Neural progenitor cell (in vitro differentiated cells): Measurements from ENCODE around the gene EXOSC7. TPM values are rescaled to one million over a fixed set of nuclear protein-coding genes. Genes with fewer than 3 reads are reported as not detected.
"Not testable (repeated sequence)": the region's sequence is repeated elsewhere in the genome, so short reads cannot be mapped to it uniquely, and the experiment has no call there.

Experiments
- DNase-seq: peaks from one replicate; pipeline ENCODE4 v3.0.0-alpha.2; 2016; ENCODE audit warnings: low spot score
- H2AFZ ChIP-seq: fragments of 200-600 bp; sonication (generic); replicated peaks from 2 replicates; pipeline ENCODE4 v1.6.1; 2016; ENCODE audit warnings: antibody characterized with exemption
- H3F3A ChIP-seq: fragments of 200-600 bp; sonication (generic); 2 replicates; pipeline ENCODE4 v1.6.1; 2016; ENCODE audit warnings: antibody characterized with exemption, low read depth
- H3K27ac ChIP-seq: fragments of 200-600 bp; sonication (generic); 2 replicates; pipeline ENCODE4 v1.5.1; 2016; ENCODE audit warnings: mild to moderate bottlenecking
- H3K27me3 ChIP-seq: fragments of 200-600 bp; sonication (generic); 2 replicates; pipeline ENCODE4 v1.6.1; 2016; ENCODE audit warnings: mild to moderate bottlenecking, moderate library complexity
- H3K36me3 ChIP-seq: fragments of 200-600 bp; sonication (generic); 2 replicates; pipeline ENCODE4 v1.5.1; 2016
- H3K4me1 ChIP-seq: fragments of 200-600 bp; sonication (generic); 2 replicates; pipeline ENCODE4 v1.6.1; 2016; ENCODE audit warnings: mixed run types
- H3K4me2 ChIP-seq: fragments of 200-600 bp; sonication (generic); 2 replicates; pipeline ENCODE4 v1.6.1; 2016
- H3K4me3 ChIP-seq: fragments of 200-600 bp; sonication (generic); 2 replicates; pipeline ENCODE4 v1.5.1; 2016
- H3K79me2 ChIP-seq: fragments of 200-600 bp; sonication (generic); 2 replicates; pipeline ENCODE4 v1.6.1; 2016; ENCODE audit warnings: low read depth
- H3K9ac ChIP-seq: fragments of 200-600 bp; sonication (generic); 2 replicates; pipeline ENCODE4 v1.6.1; 2016
- H3K9me3 ChIP-seq: fragments of 200-600 bp; sonication (generic); 2 replicates; pipeline ENCODE4 v1.5.1; 2016; ENCODE audit warnings: low read depth
- H4K20me1 ChIP-seq: fragments of 200-600 bp; sonication (generic); 2 replicates; pipeline ENCODE4 v1.6.1; 2016; ENCODE audit warnings: low read depth
- H3K27ac Mint-ChIP-seq: 3 replicates; pipeline ENCODE4 v1.8.0; 2021; ENCODE audit warnings: mixed read lengths
- H3K27me3 Mint-ChIP-seq: 2 replicates; pipeline ENCODE4 v1.8.0; 2022; ENCODE audit warnings: low read depth, mild to moderate bottlenecking, inconsistent platforms, moderate library complexity, mixed read lengths; ENCODE audit not compliant: insufficient read depth
- H3K36me3 Mint-ChIP-seq: 3 replicates; pipeline ENCODE4 v1.8.0; 2021; ENCODE audit warnings: mixed read lengths
- H3K4me1 Mint-ChIP-seq: 3 replicates; pipeline ENCODE4 v1.8.0; 2021; ENCODE audit warnings: mixed read lengths
- H3K4me3 Mint-ChIP-seq: 3 replicates; pipeline ENCODE4 v1.8.0; 2021; ENCODE audit warnings: mild to moderate bottlenecking, moderate library complexity, mixed read lengths
- H3K9me3 Mint-ChIP-seq: 3 replicates; pipeline ENCODE4 v1.8.0; 2020; ENCODE audit warnings: mixed read lengths
- CTCF ChIP-seq: fragments of 200-600 bp; sonication (generic); IDR thresholded peaks from 2 replicates; pipeline ENCODE4 v1.5.1; 2017; ENCODE audit warnings: antibody characterized with exemption, mild to moderate bottlenecking
- EZH2 ChIP-seq: fragments of 200-600 bp; sonication (generic); IDR thresholded peaks from 2 replicates; pipeline ENCODE4 v1.6.1; 2017; ENCODE audit warnings: antibody characterized with exemption, mild to moderate bottlenecking, moderate library complexity
- EZH2phosphoT487 ChIP-seq: fragments of 200-600 bp; sonication (generic); IDR thresholded peaks from 2 replicates; pipeline ENCODE4 v1.6.1; 2017; ENCODE audit warnings: antibody characterized with exemption
- total RNA-seq: library from RNA; depleted of rRNA; stranded (reverse); fragments of >200 nt; gene quantifications from 2 replicates; pipeline ENCODE4 v1.2.3, GENCODE V29; 2015; ENCODE audit warnings: low replicate concordance

Gene EXOSC7
- total RNA-seq, 1 donor from 2014 or later = 88.7 TPM

- H3K36me3 ChIP-seq = no peaks in the 10 kb centered on the region
- H2AFZ ChIP-seq = no peak overlapping the region
- Mint-ChIP-seq H3K27me3 (no peaks in the 10 kb centered on the region), H3K9me3 (peaks cover 2% of the 10 kb centered on the region), H3K36me3 (peaks cover 16% of the 10 kb centered on the region), H3K4me1 (no peaks in the 10 kb centered on the region), H3K4me3 (no peak overlapping the region), H3K27ac (no peak overlapping the region)
- H3K9me3 ChIP-seq = no peaks in the 10 kb centered on the region
- no peaks in the 10 kb centered on the region for H3F3A ChIP-seq
- H3K4me2 ChIP-seq = no peak overlapping the region
- H4K20me1 ChIP-seq = peaks cover 44% of the 10 kb centered on the region
- DNase-seq = no peak
- H3K27me3 ChIP-seq = no peaks in the 10 kb centered on the region
- TF ChIP-seq EZH2 (no peak), EZH2phosphoT487 (no peak), CTCF (no peak)
- H3K4me3 ChIP-seq = no peak overlapping the region
- peaks cover 99% of the 10 kb centered on the region for H3K79me2 ChIP-seq
- no peak overlapping the region for H3K9ac ChIP-seq
- no peak overlapping the region for H3K27ac ChIP-seq
- H3K4me1 ChIP-seq = no peaks in the 10 kb centered on the region
Measured at GRCh38 chr3:44984335-44984734, 8.3 kb downstream of the EXOSC7 start.

DNA sequence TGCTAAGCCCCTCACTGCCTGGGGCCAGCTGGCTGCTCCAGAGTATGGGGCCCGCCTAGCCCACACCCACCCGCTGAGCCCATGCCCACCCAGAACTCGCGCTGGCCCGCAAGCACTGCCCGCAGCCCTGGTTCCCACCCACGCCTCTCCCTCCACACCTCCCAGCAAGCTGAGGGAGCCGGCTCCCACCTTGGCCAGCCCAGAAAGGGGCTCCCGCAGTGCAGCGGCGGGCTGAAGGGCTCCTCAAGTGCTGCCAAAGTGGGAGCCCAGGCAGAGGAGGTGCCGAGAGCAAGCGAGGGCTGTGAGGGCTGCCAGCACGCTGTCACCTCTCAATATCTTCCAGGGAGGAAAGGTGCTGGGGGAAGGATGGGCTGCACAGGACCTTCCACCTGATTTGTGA lies 10.3 kb downstream of the EXOSC7 start:
- not testable (repeated sequence) for H3K9me3 ChIP-seq, H3K27me3 ChIP-seq, H3K9me3 Mint-ChIP-seq, H3K27ac Mint-ChIP-seq, H3K9ac ChIP-seq, H3K27ac ChIP-seq, H3K4me1 Mint-ChIP-seq, H2AFZ ChIP-seq, H3F3A ChIP-seq, H3K4me1 ChIP-seq, H3K36me3 ChIP-seq, H3K4me2 ChIP-seq, H3K4me3 ChIP-seq, H3K27me3 Mint-ChIP-seq, DNase-seq, H3K4me3 Mint-ChIP-seq
- Histone ChIP-seq H4K20me1 (peaks cover 33% of the 10 kb centered on the region), H3K79me2 (peaks cover 86% of the 10 kb centered on the region)
- H3K36me3 Mint-ChIP-seq = peaks cover 17% of the 10 kb centered on the region

GRCh38 chr3:44987332-44987731 lies 11.3 kb downstream of the EXOSC7 start:
- H3K4me2 ChIP-seq = no peak overlapping the region

GRCh38 chr3:44988073-44988472 lies 12.0 kb downstream of the EXOSC7 start:
- H4K20me1 ChIP-seq = peaks cover 19% of the 10 kb centered on the region
- no peaks in the 10 kb centered on the region for H3K36me3 ChIP-seq

More at GRCh38 chr3:44987332-44987731, 11.3 kb downstream of the EXOSC7 start:
- H3K4me1 ChIP-seq = no peaks in the 10 kb centered on the region
- peaks cover 78% of the 10 kb centered on the region for H3K79me2 ChIP-seq
- no peak overlapping the region for H3K27ac ChIP-seq
- H3K27ac Mint-ChIP-seq = no peak overlapping the region
- H3K9me3 ChIP-seq = no peaks in the 10 kb centered on the region
- peaks cover 2% of the 10 kb centered on the region for H3K9me3 Mint-ChIP-seq
- TF ChIP-seq EZH2 = no peak
- TF ChIP-seq CTCF = no peak
- TF ChIP-seq EZH2phosphoT487 = no peak
- H3K9ac ChIP-seq = no peak overlapping the region
- H3K4me3 Mint-ChIP-seq = no peak overlapping the region
- H4K20me1 ChIP-seq = peaks cover 25% of the 10 kb centered on the region
- H3K36me3 Mint-ChIP-seq = peaks cover 21% of the 10 kb centered on the region
- no peaks in the 10 kb centered on the region for H3K36me3 ChIP-seq
- H3F3A ChIP-seq = no peaks in the 10 kb centered on the region
- H3K27me3 Mint-ChIP-seq = no peaks in the 10 kb centered on the region
- H3K27me3 ChIP-seq = no peaks in the 10 kb centered on the region
- no peak overlapping the region for H2AFZ ChIP-seq
- H3K4me3 ChIP-seq = no peak overlapping the region
- H3K4me1 Mint-ChIP-seq = no peaks in the 10 kb centered on the region
- DNase-seq = no peak

More at GRCh38 chr3:44988073-44988472, 12.0 kb downstream of the EXOSC7 start:
- no peak overlapping the region for H3K27ac Mint-ChIP-seq
- H3F3A ChIP-seq = no peaks in the 10 kb centered on the region
- peaks cover 28% of the 10 kb centered on the region for H3K36me3 Mint-ChIP-seq
- TF ChIP-seq CTCF (peak; percentile 46), EZH2 (no peak)
- no peaks in the 10 kb centered on the region for H3K27me3 ChIP-seq
- no peak overlapping the region for H3K27ac ChIP-seq
- H3K27me3 Mint-ChIP-seq = no peaks in the 10 kb centered on the region
- no peaks in the 10 kb centered on the region for H3K4me1 Mint-ChIP-seq
- peaks cover under 1% of the 10 kb centered on the region for H3K4me1 ChIP-seq
- no peak overlapping the region for H3K9ac ChIP-seq
- no peak for DNase-seq
- no peak overlapping the region for H2AFZ ChIP-seq
- H3K9me3 Mint-ChIP-seq = peaks cover 2% of the 10 kb centered on the region
- H3K4me2 ChIP-seq = no peak overlapping the region
- no peaks in the 10 kb centered on the region for H3K9me3 ChIP-seq
- peaks cover 77% of the 10 kb centered on the region for H3K79me2 ChIP-seq
- no peak overlapping the region for H3K4me3 Mint-ChIP-seq
- no peak overlapping the region for H3K4me3 ChIP-seq
